H9 (cell line): ENCODE results near the gene PACSIN2. TPM values are rescaled to one million over a fixed set of nuclear protein-coding genes. Genes with fewer than 3 reads are reported as not detected.

Experiments
- DNase-seq: peaks from one replicate; pipeline ENCODE4 v3.0.0-alpha.2; 2017
- H2AFZ ChIP-seq: one replicate; pipeline ENCODE4 v1.6.1; 2013; ENCODE audit warnings: mild to moderate bottlenecking, low read length, control low read depth, moderate library complexity
- H2AK5ac ChIP-seq: 2 replicates; pipeline ENCODE4 v1.6.1; 2013; ENCODE audit warnings: low read length, control low read depth, mixed read lengths; ENCODE audit not compliant: insufficient read length
- H2BK120ac ChIP-seq: one replicate; pipeline ENCODE4 v1.6.1; 2013; ENCODE audit warnings: low read depth, mild to moderate bottlenecking, low read length, control low read depth, inconsistent platforms; ENCODE audit not compliant: poor library complexity, severe bottlenecking
- H2BK12ac ChIP-seq: 2 replicates; pipeline ENCODE4 v1.6.1; 2013; ENCODE audit warnings: low read length, control low read depth, mixed read lengths, low read depth; ENCODE audit not compliant: insufficient read length
- H2BK15ac ChIP-seq: 2 replicates; pipeline ENCODE4 v1.6.1; 2013; ENCODE audit warnings: low read depth, low read length, control low read depth
- H2BK20ac ChIP-seq: one replicate; pipeline ENCODE4 v1.6.1; 2013; ENCODE audit warnings: low read depth, mild to moderate bottlenecking, low read length, control low read depth, inconsistent platforms; ENCODE audit not compliant: poor library complexity, severe bottlenecking
- H2BK5ac ChIP-seq: 2 replicates; pipeline ENCODE4 v1.6.1; 2013; ENCODE audit warnings: low read length, control low read depth, mixed read lengths; ENCODE audit not compliant: insufficient read length
- H3K14ac ChIP-seq: 2 replicates; pipeline ENCODE4 v1.6.1; 2013; ENCODE audit warnings: low read length, control low read depth; ENCODE audit not compliant: insufficient read depth
- H3K18ac ChIP-seq: 2 replicates; pipeline ENCODE4 v1.6.1; 2013; ENCODE audit warnings: low read depth, mild to moderate bottlenecking, mixed read lengths, low read length, control low read depth; ENCODE audit not compliant: insufficient read length
- H3K23ac ChIP-seq: 2 replicates; pipeline ENCODE4 v1.6.1; 2013; ENCODE audit warnings: low read length, control low read depth, mixed read lengths, low read depth; ENCODE audit not compliant: insufficient read length
- H3K23me2 ChIP-seq: 2 replicates; pipeline ENCODE4 v1.6.1; 2013; ENCODE audit warnings: low read depth, mild to moderate bottlenecking, mixed read lengths, low read length, control low read depth; ENCODE audit not compliant: insufficient read length, poor library complexity, severe bottlenecking
- H3K27ac ChIP-seq: 2 replicates; pipeline ENCODE4 v1.5.1; 2013; ENCODE audit warnings: low read length, control low read depth, mixed read lengths, low read depth; ENCODE audit not compliant: insufficient read length
- H3K27me3 ChIP-seq: 2 replicates; pipeline ENCODE4 v1.6.1; 2013; ENCODE audit warnings: low read length, control low read depth, inconsistent platforms; ENCODE audit not compliant: insufficient read depth
- H3K4ac ChIP-seq: 2 replicates; pipeline ENCODE4 v1.6.1; 2013; ENCODE audit warnings: low read depth, mild to moderate bottlenecking, control low read depth, inconsistent platforms, low read length, moderate library complexity
- H3K4me1 ChIP-seq: 2 replicates; pipeline ENCODE4 v1.6.1; 2013; ENCODE audit warnings: low read length, control low read depth, inconsistent platforms; ENCODE audit not compliant: insufficient read depth
- H3K4me2 ChIP-seq: 2 replicates; pipeline ENCODE4 v1.6.1; 2013; ENCODE audit warnings: low read length, control low read depth, mixed read lengths; ENCODE audit not compliant: insufficient read length, insufficient read depth
- H3K56ac ChIP-seq: 2 replicates; pipeline ENCODE4 v1.6.1; 2013; ENCODE audit warnings: low read depth, mild to moderate bottlenecking, mixed read lengths, low read length, control low read depth; ENCODE audit not compliant: insufficient read length
- H3K79me1 ChIP-seq: 2 replicates; pipeline ENCODE4 v1.6.1; 2013; ENCODE audit warnings: low read depth, mild to moderate bottlenecking, moderate library complexity, low read length, control low read depth, inconsistent platforms; ENCODE audit not compliant: insufficient read depth, poor library complexity, severe bottlenecking
- H3K79me2 ChIP-seq: 2 replicates; pipeline ENCODE4 v1.6.1; 2013; ENCODE audit warnings: low read length, control low read depth, inconsistent platforms; ENCODE audit not compliant: insufficient read depth
- H3K9ac ChIP-seq: 2 replicates; pipeline ENCODE4 v1.6.1; 2013; ENCODE audit warnings: low read length, control low read depth, mixed read lengths; ENCODE audit not compliant: insufficient read length; ENCODE audit errors: extremely low read depth
- H3K9me3 ChIP-seq: one replicate; pipeline ENCODE4 v1.6.1; 2013; ENCODE audit warnings: low read depth, low read length, inconsistent platforms; ENCODE audit not compliant: control insufficient read depth
- H3T11ph ChIP-seq: one replicate; pipeline ENCODE4 v1.6.1; 2013; ENCODE audit warnings: mild to moderate bottlenecking, low read length, control low read depth, inconsistent platforms
- H4K20me1 ChIP-seq: one replicate; pipeline ENCODE4 v1.6.1; 2013; ENCODE audit not compliant: control insufficient read depth, insufficient read length, insufficient read depth
- H4K5ac ChIP-seq: 2 replicates; pipeline ENCODE4 v1.6.1; 2013; ENCODE audit warnings: low read depth, mild to moderate bottlenecking, mixed read lengths, low read length, control low read depth; ENCODE audit not compliant: insufficient read length
- H4K8ac ChIP-seq: replicated peaks from 2 replicates; pipeline ENCODE4 v1.6.1; 2013; ENCODE audit warnings: low read length, control low read depth, mixed read lengths, low read depth; ENCODE audit not compliant: insufficient read length
- H4K91ac ChIP-seq: 2 replicates; pipeline ENCODE4 v1.6.1; 2013; ENCODE audit warnings: low read depth, mild to moderate bottlenecking, moderate library complexity, mixed read lengths, low read length, control low read depth; ENCODE audit not compliant: insufficient read length
- H3K27ac Mint-ChIP-seq, 3 experiments: 2 replicates in 2 of 3; 3 replicates in 1 of 3; pipeline ENCODE4 v1.8.0; 2020 to 2021; ENCODE audit warnings: mixed read lengths in 3 of 3, mild to moderate bottlenecking in 1 of 3, moderate library complexity in 1 of 3
- H3K27me3 Mint-ChIP-seq: 2 replicates; pipeline ENCODE4 v1.8.0; 2021; ENCODE audit warnings: low read depth, mild to moderate bottlenecking, moderate library complexity, mixed read lengths
- H3K36me3 Mint-ChIP-seq, 3 experiments: 2 replicates in 2 of 3; 3 replicates in 1 of 3; pipeline ENCODE4 v1.8.0; 2020 to 2021; ENCODE audit warnings: low read depth in 3 of 3, mixed read lengths in 3 of 3; ENCODE audit not compliant: insufficient read depth in 1 of 3
- H3K4me1 Mint-ChIP-seq, 2 experiments: 2 replicates each; pipeline ENCODE4 v1.8.0; 2020; ENCODE audit warnings: mixed read lengths in 2 of 2
- H3K4me3 Mint-ChIP-seq, 2 experiments: 2 replicates in 1 of 2; 3 replicates in 1 of 2; pipeline ENCODE4 v1.8.0; 2020 to 2021; ENCODE audit warnings: mild to moderate bottlenecking in 2 of 2, mixed read lengths in 2 of 2, moderate library complexity in 1 of 2
- H3K9me3 Mint-ChIP-seq, 2 experiments: 2 replicates in 1 of 2; 3 replicates in 1 of 2; pipeline ENCODE4 v1.8.0; 2020; ENCODE audit warnings: mild to moderate bottlenecking in 2 of 2, mixed read lengths in 2 of 2, moderate library complexity in 1 of 2
- WGBS: extraction: QIAGEN DNeasy Blood & Tissue Kit; methylation state at CpG from one replicate; pipeline ENCODE4 v1.1.7; 2013; ENCODE audit warnings: missing lambda C conversion rate, low lambda C conversion rate, mixed read lengths; ENCODE audit not compliant: insufficient read length; ENCODE audit errors: extremely low coverage; 5-methylcytosine and 5-hydroxymethylcytosine counted together
- total RNA-seq: library from RNA; stranded (reverse); gene quantifications from 2 replicates; pipeline ENCODE4 v1.2.1, GENCODE V29; 2021
- TF ChIP-seq, protein P1 (sequence below): fragments of 200-600 bp; sonication (generic); conservative IDR thresholded peaks from 3 replicates; pipeline ENCODE4 v1.8.0; 2021; ENCODE audit warnings: antibody characterized with exemption, mild to moderate bottlenecking

The PACSIN2 gene
- total RNA-seq, 1 experiment from 2014 or later, result 62.3 TPM

GRCh38 chr22:43036282-43036829 is 21.4 kb upstream of the PACSIN2 start:
- no peak overlapping the region for H3T11ph ChIP-seq
- H3K27ac Mint-ChIP-seq, result peak overlapping the region in 2 of 3 experiments; percentile 15 to 64; a peak in 2 of 7 replicates
- H3K14ac ChIP-seq, result no peak overlapping the region
- no peaks in the 10 kb centered on the region for H3K27me3 ChIP-seq
- no peaks in the 10 kb centered on the region for H3K36me3 Mint-ChIP-seq
- peaks cover 3 to 17% of the 10 kb centered on the region in 2 experiments for H3K4me1 Mint-ChIP-seq
- H3K79me2 ChIP-seq, result no peaks in the 10 kb centered on the region
- no peaks in the 10 kb centered on the region for H3K4me1 ChIP-seq
- H4K8ac ChIP-seq, result no peak overlapping the region
- no peak overlapping the region for H2AK5ac ChIP-seq
- H2BK20ac ChIP-seq, result no peak overlapping the region
- H4K5ac ChIP-seq, result no peak overlapping the region
- H3K9ac ChIP-seq, result no peak overlapping the region
- H4K91ac ChIP-seq, result no peak overlapping the region
- H2AFZ ChIP-seq, result no peak overlapping the region
- H2BK15ac ChIP-seq, result no peak overlapping the region
- no CpG with 5 or more reads among the region's 19 CpGs for WGBS
- H2BK12ac ChIP-seq, result no peak overlapping the region
- no peak overlapping the region for H3K4me2 ChIP-seq
- no peak for DNase-seq
- H3K56ac ChIP-seq, result no peak overlapping the region
- H3K9me3 Mint-ChIP-seq, result no peaks in the 10 kb centered on the region; a peak in 1 of 5 replicates
- no peak overlapping the region for H2BK5ac ChIP-seq
- H3K79me1 ChIP-seq, result no peaks in the 10 kb centered on the region
- no peak overlapping the region for H3K23ac ChIP-seq
- no peak overlapping the region for H3K27ac ChIP-seq
- H2BK120ac ChIP-seq, result no peak overlapping the region
- H3K4ac ChIP-seq, result no peak overlapping the region
- H3K23me2 ChIP-seq, result no peaks in the 10 kb centered on the region
- H3K9me3 ChIP-seq, result no peaks in the 10 kb centered on the region
- H3K18ac ChIP-seq, result no peak overlapping the region
- H3K4me3 Mint-ChIP-seq, result no peak overlapping the region
- H3K27me3 Mint-ChIP-seq, result no peaks in the 10 kb centered on the region
- H4K20me1 ChIP-seq, result no peaks in the 10 kb centered on the region
- TF ChIP-seq, protein P1, sequence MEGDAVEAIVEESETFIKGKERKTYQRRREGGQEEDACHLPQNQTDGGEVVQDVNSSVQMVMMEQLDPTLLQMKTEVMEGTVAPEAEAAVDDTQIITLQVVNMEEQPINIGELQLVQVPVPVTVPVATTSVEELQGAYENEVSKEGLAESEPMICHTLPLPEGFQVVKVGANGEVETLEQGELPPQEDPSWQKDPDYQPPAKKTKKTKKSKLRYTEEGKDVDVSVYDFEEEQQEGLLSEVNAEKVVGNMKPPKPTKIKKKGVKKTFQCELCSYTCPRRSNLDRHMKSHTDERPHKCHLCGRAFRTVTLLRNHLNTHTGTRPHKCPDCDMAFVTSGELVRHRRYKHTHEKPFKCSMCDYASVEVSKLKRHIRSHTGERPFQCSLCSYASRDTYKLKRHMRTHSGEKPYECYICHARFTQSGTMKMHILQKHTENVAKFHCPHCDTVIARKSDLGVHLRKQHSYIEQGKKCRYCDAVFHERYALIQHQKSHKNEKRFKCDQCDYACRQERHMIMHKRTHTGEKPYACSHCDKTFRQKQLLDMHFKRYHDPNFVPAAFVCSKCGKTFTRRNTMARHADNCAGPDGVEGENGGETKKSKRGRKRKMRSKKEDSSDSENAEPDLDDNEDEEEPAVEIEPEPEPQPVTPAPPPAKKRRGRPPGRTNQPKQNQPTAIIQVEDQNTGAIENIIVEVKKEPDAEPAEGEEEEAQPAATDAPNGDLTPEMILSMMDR, result no peak
